ENCODE measurements around the gene MED10.

DNA sequence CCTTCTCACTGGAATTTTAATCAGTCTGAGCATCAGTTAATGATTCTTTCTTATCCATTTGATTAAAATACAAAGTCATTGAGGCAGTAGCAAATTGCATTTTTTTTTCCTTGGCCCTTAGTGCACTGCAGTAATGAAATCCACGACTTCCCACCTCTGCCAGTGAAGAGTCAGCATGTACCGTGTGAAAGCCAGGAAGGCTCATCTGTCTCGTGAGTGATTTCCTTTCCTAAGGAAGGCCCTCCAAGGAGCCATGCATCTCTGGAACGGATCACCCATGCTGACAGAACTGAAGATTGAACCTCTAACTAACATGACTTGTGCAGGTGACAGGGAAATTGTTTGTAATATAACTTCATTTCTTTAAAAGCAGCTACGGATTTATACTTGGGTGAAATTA is 51.6 kb downstream of the MED10 start:
- no peak for TF ChIP-seq POLR2AphosphoS5 (IDR thresholded peaks at IDR 0.05; ENCODE audit: low read depth, low read length)
- TF ChIP-seq, protein P1, sequence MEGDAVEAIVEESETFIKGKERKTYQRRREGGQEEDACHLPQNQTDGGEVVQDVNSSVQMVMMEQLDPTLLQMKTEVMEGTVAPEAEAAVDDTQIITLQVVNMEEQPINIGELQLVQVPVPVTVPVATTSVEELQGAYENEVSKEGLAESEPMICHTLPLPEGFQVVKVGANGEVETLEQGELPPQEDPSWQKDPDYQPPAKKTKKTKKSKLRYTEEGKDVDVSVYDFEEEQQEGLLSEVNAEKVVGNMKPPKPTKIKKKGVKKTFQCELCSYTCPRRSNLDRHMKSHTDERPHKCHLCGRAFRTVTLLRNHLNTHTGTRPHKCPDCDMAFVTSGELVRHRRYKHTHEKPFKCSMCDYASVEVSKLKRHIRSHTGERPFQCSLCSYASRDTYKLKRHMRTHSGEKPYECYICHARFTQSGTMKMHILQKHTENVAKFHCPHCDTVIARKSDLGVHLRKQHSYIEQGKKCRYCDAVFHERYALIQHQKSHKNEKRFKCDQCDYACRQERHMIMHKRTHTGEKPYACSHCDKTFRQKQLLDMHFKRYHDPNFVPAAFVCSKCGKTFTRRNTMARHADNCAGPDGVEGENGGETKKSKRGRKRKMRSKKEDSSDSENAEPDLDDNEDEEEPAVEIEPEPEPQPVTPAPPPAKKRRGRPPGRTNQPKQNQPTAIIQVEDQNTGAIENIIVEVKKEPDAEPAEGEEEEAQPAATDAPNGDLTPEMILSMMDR (IDR thresholded peaks at IDR 0.05): no peak
